Activated effector memory CD4-positive, alpha-beta T cell treated with Interleukin-2 at 50 U/mL for 16 hours (primary cell): ENCODE results near the gene DPEP3.

Source experiments
- DNase-seq: peaks from one replicate; pipeline ENCODE4 v3.0.0-alpha.2; 2020

The DPEP3 gene

DNA sequence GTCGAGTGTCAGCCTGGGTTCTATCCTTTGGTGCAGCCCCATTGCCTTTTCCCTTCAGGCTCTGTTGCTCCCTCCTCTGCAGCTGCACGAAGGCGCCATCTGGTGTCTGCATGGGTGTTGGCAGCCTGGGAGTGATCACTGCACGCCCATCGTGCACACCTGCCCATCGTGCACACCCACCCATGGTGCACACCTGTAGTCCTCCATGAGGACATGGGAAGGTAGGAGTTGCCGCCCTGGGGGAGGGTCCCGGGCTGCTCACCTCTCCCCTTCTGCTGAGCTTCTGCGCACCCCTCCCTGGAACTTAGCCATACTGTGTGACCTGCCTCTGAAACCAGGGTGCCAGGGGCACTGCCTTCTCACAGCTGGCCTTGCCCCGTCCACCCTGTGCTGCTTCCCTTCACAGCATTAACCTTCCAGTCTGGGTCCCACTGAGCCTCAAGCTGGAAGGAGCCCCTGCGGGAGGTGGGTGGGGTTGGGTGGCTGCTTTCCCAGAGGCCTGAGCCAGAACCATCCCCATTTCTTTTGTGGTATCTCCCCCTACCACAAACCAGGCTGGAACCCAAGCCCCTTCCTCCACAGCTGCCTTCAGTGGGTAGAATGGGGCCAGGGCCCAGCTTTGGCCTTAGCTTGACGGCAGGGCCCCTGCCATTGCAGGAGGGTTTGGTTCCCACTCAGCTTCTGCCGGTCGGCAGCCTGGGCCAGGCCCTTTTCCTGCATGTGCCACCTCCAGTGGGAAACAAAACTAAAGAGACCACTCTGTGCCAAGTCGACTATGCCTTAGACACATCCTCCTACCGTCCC, 51.5 kb downstream of the DPEP3 start:
- DNase-seq: peak; percentile 61

DNA sequence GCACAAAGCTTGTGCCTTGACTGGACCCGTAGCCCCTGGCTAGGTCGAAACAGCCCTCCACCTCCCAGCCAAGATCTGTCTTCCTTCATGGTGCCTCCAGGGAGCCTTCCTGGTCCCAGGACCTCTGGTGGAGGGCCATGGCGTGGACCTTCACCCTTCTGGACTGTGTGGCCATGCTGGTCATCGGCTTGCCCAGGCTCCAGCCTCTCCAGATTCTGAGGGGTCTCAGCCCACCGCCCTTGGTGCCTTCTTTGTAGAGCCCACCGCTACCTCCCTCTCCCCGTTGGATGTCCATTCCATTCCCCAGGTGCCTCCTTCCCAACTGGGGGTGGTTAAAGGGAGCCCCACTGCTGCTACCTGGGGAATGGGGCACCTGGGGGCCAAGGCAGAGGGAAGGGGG, 52.2 kb downstream of the DPEP3 start:
- DNase-seq: no peak

- no peak for DNase-seq
Observed at GRCh38 chr16:67927131-67927941, 53.0 kb downstream of the DPEP3 start.

DNA sequence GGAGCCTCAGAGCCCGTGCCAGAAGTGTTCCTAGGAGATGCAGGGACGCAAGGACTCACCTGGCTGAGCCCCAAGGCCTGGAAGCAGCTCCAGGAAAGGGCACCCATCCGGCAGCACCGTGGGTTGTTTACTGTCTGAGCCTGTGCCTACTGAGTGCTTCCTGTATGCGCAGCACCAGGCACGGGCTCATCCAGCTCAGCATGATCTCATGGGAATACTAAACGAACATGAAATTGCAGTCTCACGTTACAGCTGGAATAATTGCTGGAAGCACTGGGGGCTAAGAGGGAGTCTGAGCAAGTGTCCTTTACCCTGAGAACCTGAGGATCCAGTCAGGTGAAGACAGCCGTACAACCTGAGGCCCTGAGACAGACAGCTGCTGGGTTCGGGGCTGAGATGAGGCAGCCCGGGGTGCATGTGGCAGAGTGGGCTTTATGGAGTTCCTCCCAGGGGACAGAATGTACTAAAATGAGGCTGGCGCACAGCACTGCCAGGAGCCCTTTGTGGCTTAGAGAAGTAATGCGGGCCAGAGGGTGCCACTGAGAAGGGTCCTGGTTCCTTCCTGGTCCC, 54.0 kb downstream of the DPEP3 start:
- DNase-seq: no peak
